HFFc6 (cell line): ENCODE results near the gene CSF3R. TPM values are rescaled to one million over a fixed set of nuclear protein-coding genes. Genes with fewer than 3 reads are reported as not detected.

Experiments used
- DNase-seq: peaks from one replicate; pipeline ENCODE4 v3.0.0-alpha.2; 2018
- H3K27ac Mint-ChIP-seq: 2 replicates; pipeline ENCODE4 v1.8.0; 2020; ENCODE audit warnings: mild to moderate bottlenecking, mixed read lengths
- H3K27me3 Mint-ChIP-seq: 2 replicates; pipeline ENCODE4 v1.8.0; 2021; ENCODE audit warnings: mild to moderate bottlenecking, moderate library complexity, mixed read lengths; ENCODE audit not compliant: insufficient read depth
- H3K36me3 Mint-ChIP-seq: 2 replicates; pipeline ENCODE4 v1.8.0; 2021; ENCODE audit warnings: low read depth, mixed read lengths
- H3K4me1 Mint-ChIP-seq: 2 replicates; pipeline ENCODE4 v1.8.0; 2020; ENCODE audit warnings: low read depth, mixed read lengths
- H3K4me3 Mint-ChIP-seq: 2 replicates; pipeline ENCODE4 v1.8.0; 2020; ENCODE audit warnings: mild to moderate bottlenecking, moderate library complexity, mixed read lengths
- H3K9me3 Mint-ChIP-seq: 2 replicates; pipeline ENCODE4 v1.8.0; 2020; ENCODE audit warnings: mild to moderate bottlenecking, mixed read lengths
- total RNA-seq, 6 experiments: library from RNA; stranded (reverse); fragmentation: NEBNext Ultra II Directional; extraction: Animal tissue kit (Norgen Biotek cat#: 25700); gene quantifications; 2 replicates in 1 of 6; 3 replicates in 5 of 6; pipeline ENCODE4 v1.2.3, GENCODE V29; 2021
- TF ChIP-seq, protein P1 (sequence below): fragments of 200-600 bp; sonication (generic); IDR thresholded peaks from 2 replicates; pipeline ENCODE4 v1.5.0; 2021; ENCODE audit warnings: antibody characterized with exemption, mild to moderate bottlenecking

CSF3R gene
- total RNA-seq, 6 experiments from 2014 or later, result not detected

GRCh38 chr1:36450270-36450918 lies 32.3 kb downstream of the CSF3R start, which contains the start of gene OSCP1:
TSS of gene OSCP1 (minus strand) at chr1:36450451. CDS start at chr1:36450369, 82 bp downstream.
- H3K4me3 Mint-ChIP-seq, result peak within 1 kb of the TSS; percentile 93
- H3K9me3 Mint-ChIP-seq, result no peaks in the 10 kb centered on the region
- peaks cover 5% of the 10 kb centered on the region for H3K36me3 Mint-ChIP-seq
- peaks cover 5% of the 10 kb centered on the region for H3K27me3 Mint-ChIP-seq
- H3K4me1 Mint-ChIP-seq, result peaks cover 33% of the 10 kb centered on the region
- TF ChIP-seq, protein P1, sequence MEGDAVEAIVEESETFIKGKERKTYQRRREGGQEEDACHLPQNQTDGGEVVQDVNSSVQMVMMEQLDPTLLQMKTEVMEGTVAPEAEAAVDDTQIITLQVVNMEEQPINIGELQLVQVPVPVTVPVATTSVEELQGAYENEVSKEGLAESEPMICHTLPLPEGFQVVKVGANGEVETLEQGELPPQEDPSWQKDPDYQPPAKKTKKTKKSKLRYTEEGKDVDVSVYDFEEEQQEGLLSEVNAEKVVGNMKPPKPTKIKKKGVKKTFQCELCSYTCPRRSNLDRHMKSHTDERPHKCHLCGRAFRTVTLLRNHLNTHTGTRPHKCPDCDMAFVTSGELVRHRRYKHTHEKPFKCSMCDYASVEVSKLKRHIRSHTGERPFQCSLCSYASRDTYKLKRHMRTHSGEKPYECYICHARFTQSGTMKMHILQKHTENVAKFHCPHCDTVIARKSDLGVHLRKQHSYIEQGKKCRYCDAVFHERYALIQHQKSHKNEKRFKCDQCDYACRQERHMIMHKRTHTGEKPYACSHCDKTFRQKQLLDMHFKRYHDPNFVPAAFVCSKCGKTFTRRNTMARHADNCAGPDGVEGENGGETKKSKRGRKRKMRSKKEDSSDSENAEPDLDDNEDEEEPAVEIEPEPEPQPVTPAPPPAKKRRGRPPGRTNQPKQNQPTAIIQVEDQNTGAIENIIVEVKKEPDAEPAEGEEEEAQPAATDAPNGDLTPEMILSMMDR, result no peak; the same call in 1 of the 2 replicates
- peak within 1 kb of the TSS; percentile 97 for H3K27ac Mint-ChIP-seq
- DNase-seq, result peak; percentile 94

GRCh38 chr1:36448530-36449056 lies 34.1 kb downstream of the CSF3R start:
- H3K27ac Mint-ChIP-seq, result peak overlapping the region; percentile 97; the same call in 1 of the 2 replicates
- H3K27me3 Mint-ChIP-seq, result peaks cover 2% of the 10 kb centered on the region; the same call in 1 of the 2 replicates
- H3K4me3 Mint-ChIP-seq, result peak overlapping the region; percentile 93
- H3K9me3 Mint-ChIP-seq, result no peaks in the 10 kb centered on the region
- no peak for DNase-seq
- H3K4me1 Mint-ChIP-seq, result peaks cover 33% of the 10 kb centered on the region
- TF ChIP-seq, protein P1, result no peak
- peaks cover 5% of the 10 kb centered on the region; the same call in 1 of the 2 replicates for H3K36me3 Mint-ChIP-seq

DNA sequence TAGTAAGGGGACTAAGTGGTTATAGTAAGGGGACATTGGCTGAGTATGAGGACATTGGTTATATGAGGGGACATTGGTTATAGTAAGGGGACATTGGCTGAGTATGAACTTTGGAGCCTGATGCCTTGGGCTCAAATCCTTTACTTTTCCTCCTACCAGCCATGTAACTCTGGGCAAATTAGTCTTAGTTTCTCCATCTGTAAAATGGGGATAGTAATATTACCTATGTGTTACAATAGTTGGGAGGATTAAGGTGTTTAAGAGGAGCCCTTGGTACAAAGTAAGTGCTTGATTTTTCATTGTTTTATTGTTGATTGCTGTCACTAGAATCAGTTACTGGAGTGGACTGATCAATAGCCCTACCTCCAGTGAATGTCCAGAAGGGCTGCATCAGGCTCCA lies 35.3 kb downstream of the CSF3R start:
- peaks cover 2% of the 10 kb centered on the region; the same call in 1 of the 2 replicates for H3K27me3 Mint-ChIP-seq
- TF ChIP-seq, protein P1, result no peak
- no peak for DNase-seq
- H3K27ac Mint-ChIP-seq, result no peak overlapping the region
- peaks cover 3% of the 10 kb centered on the region; the same call in 1 of the 2 replicates for H3K36me3 Mint-ChIP-seq
- H3K4me3 Mint-ChIP-seq, result no peak overlapping the region
- H3K4me1 Mint-ChIP-seq, result peaks cover 30% of the 10 kb centered on the region
- no peaks in the 10 kb centered on the region for H3K9me3 Mint-ChIP-seq

DNA sequence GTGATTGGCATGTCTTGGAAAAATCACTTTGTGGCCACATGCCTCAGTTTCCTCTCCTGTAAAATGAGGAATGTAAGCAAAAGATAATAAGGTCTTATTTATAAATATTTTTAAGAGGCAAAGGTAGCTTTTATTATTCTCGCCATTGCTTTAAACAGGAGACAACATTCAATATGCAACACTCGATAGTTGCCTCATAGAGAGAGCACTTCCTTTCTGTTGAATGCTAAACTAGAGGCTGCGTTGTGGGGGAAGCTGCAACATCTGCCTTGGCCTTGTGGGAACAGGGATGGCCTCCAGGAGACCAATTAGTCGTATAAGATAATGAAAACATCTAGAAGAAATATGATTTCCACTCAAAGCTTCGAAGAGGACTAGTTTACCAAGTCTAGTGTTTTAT lies 36.0 kb downstream of the CSF3R start:
- no peak for DNase-seq
- Mint-ChIP-seq H3K4me1 (peaks cover 26% of the 10 kb centered on the region), H3K9me3 (no peaks in the 10 kb centered on the region), H3K4me3 (no peak overlapping the region), H3K27ac (no peak overlapping the region), H3K36me3 (no peaks in the 10 kb centered on the region), H3K27me3 (peaks cover 2% of the 10 kb centered on the region)
- TF ChIP-seq, protein P1, result no peak

DNA sequence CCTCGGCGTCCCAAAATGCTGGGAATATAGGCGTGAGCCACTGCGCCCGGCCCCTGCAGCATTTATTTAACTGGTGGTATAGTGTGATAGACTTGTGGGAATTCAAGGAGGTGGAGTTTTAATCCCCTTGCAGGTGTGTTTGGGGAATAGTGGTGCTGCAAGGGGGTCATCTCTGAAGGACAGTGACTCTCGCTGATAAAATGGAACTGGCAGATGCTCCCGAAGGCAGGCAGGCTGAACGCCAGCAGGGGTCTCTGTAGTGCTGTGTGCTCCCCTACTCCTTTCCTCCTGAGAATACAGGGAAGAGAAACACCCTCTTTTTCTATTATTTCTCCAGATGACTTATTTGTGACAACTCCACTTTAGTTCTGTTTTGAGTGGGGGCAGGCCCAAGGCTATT lies 36.4 kb downstream of the CSF3R start:
- H3K9me3 Mint-ChIP-seq, result no peaks in the 10 kb centered on the region
- H3K27me3 Mint-ChIP-seq, result peaks cover 2% of the 10 kb centered on the region
- TF ChIP-seq, protein P1, result peak; percentile 33; the same call in 1 of the 2 replicates
- H3K4me3 Mint-ChIP-seq, result no peak overlapping the region
- H3K27ac Mint-ChIP-seq, result no peak overlapping the region
- DNase-seq, result no peak
- no peaks in the 10 kb centered on the region for H3K36me3 Mint-ChIP-seq
- peaks cover 21% of the 10 kb centered on the region for H3K4me1 Mint-ChIP-seq
